ENCODE data around the gene ITGA6.

DNA sequence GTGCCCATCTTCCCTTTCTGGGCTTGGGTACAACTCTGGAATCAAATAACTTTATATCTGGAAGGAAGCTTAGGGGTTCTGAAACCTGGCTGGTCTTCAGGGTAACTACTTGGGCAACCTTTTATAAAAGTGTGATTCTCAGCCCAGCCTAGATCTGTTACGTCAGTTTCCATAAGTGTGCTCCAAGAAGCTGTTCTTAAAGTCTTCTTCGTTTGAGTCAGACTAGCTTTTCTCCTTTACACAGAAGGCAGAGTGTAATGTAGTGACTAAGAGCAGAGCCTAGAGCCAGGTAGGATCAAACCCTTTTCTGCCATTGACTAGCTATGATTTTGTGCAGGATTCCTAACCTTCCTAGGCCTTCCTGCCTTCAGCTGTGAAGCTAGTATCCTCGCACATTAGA lies 5.8 kb downstream of the ITGA6 start:
- TF ChIP-seq EZH2phosphoT487 (IDR thresholded peaks at IDR 0.05; ENCODE audit: borderline replicate concordance, low read length) (no peak), EZH2 (IDR thresholded peaks at IDR 0.05; ENCODE audit: low read length, unreplicated experiment) (no peak), CTCF (conservative IDR thresholded peaks at IDR 0.05; ENCODE audit: low read depth, low read length) (no peak)
